Measurements from ENCODE around the gene MYCBP2. TPM values are rescaled to one million over a fixed set of nuclear protein-coding genes. Genes with fewer than 3 reads are reported as not detected.
A peak's percentile ranks its signal among the peaks of the same experiment; 100 is the strongest.

Gene MYCBP2
- total RNA-seq, 1 experiment from 2014 or later, result 57.8 TPM

DNA sequence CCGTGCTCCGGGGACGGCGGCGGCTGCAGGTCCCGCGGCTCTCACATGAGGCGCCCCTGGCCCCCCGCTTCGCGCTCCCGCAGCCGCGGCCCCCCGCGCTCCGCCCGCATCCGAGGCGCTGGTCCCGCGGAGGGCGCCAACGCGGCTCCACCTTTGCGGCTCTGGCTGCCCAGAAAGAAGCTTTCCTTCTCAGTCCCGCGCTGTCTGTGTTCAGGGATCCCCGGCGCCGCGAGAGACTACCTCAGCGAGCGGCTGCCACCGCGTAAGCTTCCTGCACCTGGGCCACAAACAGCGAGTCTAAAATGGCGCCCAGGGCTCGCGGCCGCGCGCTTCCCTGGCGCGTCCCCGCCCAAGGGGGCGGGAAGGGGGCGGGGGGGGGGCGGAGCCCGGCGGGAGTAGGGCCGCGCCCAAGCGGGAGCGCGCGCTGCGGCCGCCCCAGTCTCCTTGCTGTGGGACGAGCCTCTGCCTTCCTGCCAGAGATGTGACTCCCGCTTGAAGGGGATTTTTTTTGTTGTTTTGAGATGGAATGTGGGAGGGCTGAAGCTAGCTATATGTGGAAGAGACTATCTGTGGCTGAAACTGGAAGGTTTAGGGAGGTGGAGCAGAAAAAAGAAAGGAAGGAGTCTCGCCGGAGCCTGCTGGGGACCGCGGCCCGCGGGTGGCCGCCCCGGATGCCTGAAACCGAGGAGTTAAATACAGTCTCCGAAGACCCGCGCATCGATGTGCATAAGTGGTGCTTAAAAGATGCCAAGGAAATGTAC, 299.9 kb downstream of the MYCBP2 start, which contains the start of gene FBXL3:
Gene FBXL3 (minus strand): TSS at position 299 of the 761 bp plus-strand sequence. CDS start 5,299 bp downstream, outside the sequence.
- CTCF ChIA-PET, result no interaction called here
- H3K27me3 ChIP-seq (replicated peaks; ENCODE audit: insufficient read depth, low read depth, low read length, poor library complexity), result no peaks in the 10 kb centered on the region
- H3K36me3 ChIP-seq (ENCODE audit: insufficient read depth, low read length, poor library complexity, severe bottlenecking), result no peaks in the 10 kb centered on the region
- peak within 1 kb of the TSS; percentile 87 for H3K4me3 ChIP-seq (ENCODE audit: low read depth, low read length, poor library complexity, severe bottlenecking)
- DNase-seq (ENCODE audit: low spot score), result peak; percentile 87
- BruUV-seq (replicated peaks), result no TSS peak
- H3K27ac ChIP-seq (ENCODE audit: low read depth, low read length, poor library complexity, severe bottlenecking), result peak within 1 kb of the TSS; percentile 92
- H3K4me1 ChIP-seq (ENCODE audit: insufficient read depth, low read length, poor library complexity, severe bottlenecking), result peaks cover 15% of the 10 kb centered on the region
- intact Hi-C loops (cut with micrococcal nuclease; ENCODE audit: unreplicated experiment), result loop anchor here (5.0 to 10.0 kb wide), 3 partner anchors 298 to 538 kb away; partner anchors contain the start of gene MYCBP2
- POLR2A ChIA-PET (ENCODE audit: low non-redundant PET), result interaction anchor here (0.7 kb wide), 1 partner anchor 45 kb away, joined by 8 read pairs; no protein-coding TSS in a partner anchor
- H3K9me3 ChIP-seq (ENCODE audit: low read depth, low read length, poor library complexity, severe bottlenecking), result no peaks in the 10 kb centered on the region
- TF ChIP-seq EZH2 (IDR thresholded peaks at IDR 0.05; ENCODE audit: borderline replicate concordance, low read depth, low read length, poor library complexity, severe bottlenecking), result no peak
- TF ChIP-seq CTCF (conservative IDR thresholded peaks at IDR 0.05; ENCODE audit: low read depth, low read length), result no peak

GRCh38 chr13:77026255-77026860, 300.5 kb downstream of the MYCBP2 start:
- H3K4me1 ChIP-seq (ENCODE audit: insufficient read depth, low read length, poor library complexity, severe bottlenecking), result peaks cover 15% of the 10 kb centered on the region
- no peak for TF ChIP-seq EZH2 (IDR thresholded peaks at IDR 0.05; ENCODE audit: borderline replicate concordance, low read depth, low read length, poor library complexity, severe bottlenecking)
- TF ChIP-seq CTCF (conservative IDR thresholded peaks at IDR 0.05; ENCODE audit: low read depth, low read length), result no peak
- no peaks in the 10 kb centered on the region for H3K27me3 ChIP-seq (replicated peaks; ENCODE audit: insufficient read depth, low read depth, low read length, poor library complexity)
- peak overlapping the region; percentile 92 for H3K27ac ChIP-seq (ENCODE audit: low read depth, low read length, poor library complexity, severe bottlenecking)
- ChIA-PET POLR2A (ENCODE audit: low non-redundant PET) (interaction anchor here (0.5 kb wide), 1 partner anchor 32 kb away, joined by 18 read pairs; no protein-coding TSS in a partner anchor), CTCF (interaction anchor here (0.6 kb wide), 1 partner anchor 449 kb away, joined by 4 read pairs; no protein-coding TSS in a partner anchor)
- H3K36me3 ChIP-seq (ENCODE audit: insufficient read depth, low read length, poor library complexity, severe bottlenecking), result peaks cover 2% of the 10 kb centered on the region
- BruUV-seq (replicated peaks), result no TSS peak
- H3K4me3 ChIP-seq (ENCODE audit: low read depth, low read length, poor library complexity, severe bottlenecking), result peak overlapping the region; percentile 87
- intact Hi-C loops (cut with micrococcal nuclease; ENCODE audit: unreplicated experiment), result loop anchor here (5.0 to 10.0 kb wide), 3 partner anchors 298 to 538 kb away; partner anchors contain the start of gene MYCBP2
- DNase-seq (ENCODE audit: low spot score), result peak; percentile 77
- no peaks in the 10 kb centered on the region for H3K9me3 ChIP-seq (ENCODE audit: low read depth, low read length, poor library complexity, severe bottlenecking)

DNA sequence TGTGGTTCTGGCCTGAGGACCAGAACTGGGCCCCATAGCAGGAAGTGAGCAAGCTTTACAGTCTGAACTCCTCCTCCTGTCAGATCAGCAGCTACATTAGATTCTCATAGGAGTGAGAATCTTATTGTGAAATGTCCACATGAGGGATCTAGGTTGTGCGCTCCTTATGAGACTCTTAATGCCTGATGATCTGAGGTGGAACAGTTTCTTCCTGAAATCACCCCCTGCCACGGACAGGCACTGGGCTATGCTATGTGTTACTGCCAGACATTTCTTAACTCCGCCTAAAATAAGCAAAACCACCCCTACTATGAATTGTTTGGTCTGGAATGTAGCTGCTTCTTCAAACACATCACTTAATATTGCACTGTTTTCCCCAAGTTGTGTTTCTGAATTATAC, 304.6 kb downstream of the MYCBP2 start:
- POLR2A ChIA-PET (ENCODE audit: low non-redundant PET), result no interaction called here
- no peak overlapping the region for H3K27ac ChIP-seq (ENCODE audit: low read depth, low read length, poor library complexity, severe bottlenecking)
- TF ChIP-seq EZH2 (IDR thresholded peaks at IDR 0.05; ENCODE audit: borderline replicate concordance, low read depth, low read length, poor library complexity, severe bottlenecking), result no peak
- TF ChIP-seq CTCF (conservative IDR thresholded peaks at IDR 0.05; ENCODE audit: low read depth, low read length), result no peak
- H3K4me1 ChIP-seq (ENCODE audit: insufficient read depth, low read length, poor library complexity, severe bottlenecking), result peaks cover 15% of the 10 kb centered on the region
- CTCF ChIA-PET, result no interaction called here
- H3K9me3 ChIP-seq (ENCODE audit: low read depth, low read length, poor library complexity, severe bottlenecking), result no peaks in the 10 kb centered on the region
- H3K36me3 ChIP-seq (ENCODE audit: insufficient read depth, low read length, poor library complexity, severe bottlenecking), result peaks cover 12% of the 10 kb centered on the region
- DNase-seq (ENCODE audit: low spot score), result no peak
- no TSS peak for BruUV-seq (replicated peaks)
- intact Hi-C loops (cut with micrococcal nuclease; ENCODE audit: unreplicated experiment), result loop anchor here (10.0 kb wide), 2 partner anchors 302 to 542 kb away; partner anchors contain the start of gene MYCBP2
- H3K4me3 ChIP-seq (ENCODE audit: low read depth, low read length, poor library complexity, severe bottlenecking), result no peak overlapping the region
- H3K27me3 ChIP-seq (replicated peaks; ENCODE audit: insufficient read depth, low read depth, low read length, poor library complexity), result no peaks in the 10 kb centered on the region
